HG02981 (cell line): ENCODE results near the gene NR2F1-AS1.

Source experiments
- ATAC-seq: cut with Tn5 transposase; IDR thresholded peaks from one replicate; pipeline ENCODE4 v1.9.1; 2021; ENCODE audit warnings: mild to moderate bottlenecking, moderate library complexity; ENCODE audit not compliant: unreplicated experiment

Gene NR2F1-AS1

GRCh38 chr5:93438124-93438523, 142.9 kb downstream of the NR2F1-AS1 start:
- no peak for ATAC-seq

- ATAC-seq, result no peak
These were observed 144.9 kb downstream of the NR2F1-AS1 start for GRCh38 chr5:93436083-93436482.

GRCh38 chr5:93433422-93433821, 147.6 kb downstream of the NR2F1-AS1 start:
- ATAC-seq, result no peak

GRCh38 chr5:93431250-93431649, 149.8 kb downstream of the NR2F1-AS1 start:
- no peak for ATAC-seq

GRCh38 chr5:93430673-93431199, 150.3 kb downstream of the NR2F1-AS1 start:
- ATAC-seq, result no peak

GRCh38 chr5:93430118-93430517, 150.9 kb downstream of the NR2F1-AS1 start:
- no peak for ATAC-seq

GRCh38 chr5:93428868-93429267, 152.2 kb downstream of the NR2F1-AS1 start:
- ATAC-seq, result no peak

GRCh38 chr5:93427316-93427715, 153.7 kb downstream of the NR2F1-AS1 start:
- no peak for ATAC-seq

GRCh38 chr5:93425096-93425495, 155.9 kb downstream of the NR2F1-AS1 start:
- ATAC-seq, result no peak

- ATAC-seq, result no peak
These were observed 157.7 kb downstream of the NR2F1-AS1 start for GRCh38 chr5:93423300-93423699.

GRCh38 chr5:93422652-93423280, 158.3 kb downstream of the NR2F1-AS1 start:
- no peak for ATAC-seq

- ATAC-seq, result no peak
These were observed 159.0 kb downstream of the NR2F1-AS1 start for GRCh38 chr5:93421987-93422401.

- no peak for ATAC-seq
These were observed 159.6 kb downstream of the NR2F1-AS1 start for GRCh38 chr5:93421468-93421867.

GRCh38 chr5:93417490-93417889, 163.5 kb downstream of the NR2F1-AS1 start:
- ATAC-seq, result no peak

GRCh38 chr5:93415819-93416218, 165.2 kb downstream of the NR2F1-AS1 start:
- ATAC-seq, result no peak

- ATAC-seq, result no peak
These were observed 169.3 kb downstream of the NR2F1-AS1 start for GRCh38 chr5:93411716-93412115.

GRCh38 chr5:93409691-93410090, 171.3 kb downstream of the NR2F1-AS1 start:
- no peak for ATAC-seq

- ATAC-seq, result no peak
These were observed 173.6 kb downstream of the NR2F1-AS1 start for GRCh38 chr5:93407454-93407853.

- ATAC-seq, result no peak
These were observed 174.0 kb downstream of the NR2F1-AS1 start for GRCh38 chr5:93406971-93407401.

- no peak for ATAC-seq
These were observed 176.8 kb downstream of the NR2F1-AS1 start for GRCh38 chr5:93404246-93404645.

- no peak for ATAC-seq
These were observed 177.7 kb downstream of the NR2F1-AS1 start for GRCh38 chr5:93403141-93403928.

GRCh38 chr5:93402451-93402850, 178.6 kb downstream of the NR2F1-AS1 start:
- no peak for ATAC-seq
